ENCODE data around the gene DLG2. TPM values are rescaled to one million over a fixed set of nuclear protein-coding genes. Genes with fewer than 3 reads are reported as not detected.

DLG2 gene
- total RNA-seq, 1 donor from 2014 or later: 1.8 TPM

DNA sequence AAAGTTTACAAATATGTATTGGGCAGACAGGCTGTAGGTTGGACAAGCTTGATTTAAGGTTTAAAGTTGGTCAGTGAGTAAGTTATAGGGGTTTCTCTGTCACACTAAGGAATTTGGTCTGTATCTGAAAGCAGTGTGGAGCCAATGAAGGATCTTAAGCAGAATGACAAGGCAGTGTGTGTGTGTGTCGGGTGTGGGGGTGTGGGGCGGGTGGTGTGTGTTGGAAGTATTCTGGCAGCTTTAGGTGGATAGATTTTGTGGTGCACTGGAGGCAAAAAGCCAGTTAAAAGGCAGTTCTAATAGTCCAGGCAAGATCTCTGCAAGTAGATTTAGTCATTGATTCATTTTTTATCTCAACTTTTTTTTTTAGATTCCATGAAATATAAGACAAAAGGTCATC is 1334.2 kb downstream of the DLG2 start:
- H3K9ac ChIP-seq (ENCODE audit: low read length): no peak overlapping the region
- no peak overlapping the region for H3K4me2 ChIP-seq (ENCODE audit: low read length)
- peaks cover 39% of the 10 kb centered on the region for H3K4me1 Mint-ChIP-seq (ENCODE audit: low read depth, unreplicated experiment)
- no peak overlapping the region for H3K27ac ChIP-seq (ENCODE audit: low read depth, low read length)
- no peaks in the 10 kb centered on the region for H3K9me3 ChIP-seq (ENCODE audit: insufficient read depth, low read depth, low read length)
- H3K4me3 ChIP-seq (ENCODE audit: insufficient read depth, low read depth, low read length): no peak overlapping the region
- H3K4me1 ChIP-seq (ENCODE audit: insufficient read depth, low read length): peaks cover 31% of the 10 kb centered on the region
- DNase-seq (ENCODE audit: low read depth) (peak; percentile 54), FAIRE-seq (no peak)
- no peaks in the 10 kb centered on the region for H3K36me3 Mint-ChIP-seq (ENCODE audit: low read depth, unreplicated experiment)
- peak overlapping the region; percentile 59 for H3K27ac Mint-ChIP-seq (ENCODE audit: unreplicated experiment)
- H4K20me1 ChIP-seq (ENCODE audit: insufficient read depth, low read length): no peaks in the 10 kb centered on the region
- H3K36me3 ChIP-seq (ENCODE audit: insufficient read depth, low read length): no peaks in the 10 kb centered on the region
- H3K27me3 Mint-ChIP-seq (ENCODE audit: low read depth, unreplicated experiment): no peaks in the 10 kb centered on the region
- H3K4me3 Mint-ChIP-seq (ENCODE audit: unreplicated experiment): no peak overlapping the region
- H2AFZ ChIP-seq (ENCODE audit: low read depth, low read length): no peak overlapping the region
- TF ChIP-seq, protein P1, sequence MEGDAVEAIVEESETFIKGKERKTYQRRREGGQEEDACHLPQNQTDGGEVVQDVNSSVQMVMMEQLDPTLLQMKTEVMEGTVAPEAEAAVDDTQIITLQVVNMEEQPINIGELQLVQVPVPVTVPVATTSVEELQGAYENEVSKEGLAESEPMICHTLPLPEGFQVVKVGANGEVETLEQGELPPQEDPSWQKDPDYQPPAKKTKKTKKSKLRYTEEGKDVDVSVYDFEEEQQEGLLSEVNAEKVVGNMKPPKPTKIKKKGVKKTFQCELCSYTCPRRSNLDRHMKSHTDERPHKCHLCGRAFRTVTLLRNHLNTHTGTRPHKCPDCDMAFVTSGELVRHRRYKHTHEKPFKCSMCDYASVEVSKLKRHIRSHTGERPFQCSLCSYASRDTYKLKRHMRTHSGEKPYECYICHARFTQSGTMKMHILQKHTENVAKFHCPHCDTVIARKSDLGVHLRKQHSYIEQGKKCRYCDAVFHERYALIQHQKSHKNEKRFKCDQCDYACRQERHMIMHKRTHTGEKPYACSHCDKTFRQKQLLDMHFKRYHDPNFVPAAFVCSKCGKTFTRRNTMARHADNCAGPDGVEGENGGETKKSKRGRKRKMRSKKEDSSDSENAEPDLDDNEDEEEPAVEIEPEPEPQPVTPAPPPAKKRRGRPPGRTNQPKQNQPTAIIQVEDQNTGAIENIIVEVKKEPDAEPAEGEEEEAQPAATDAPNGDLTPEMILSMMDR (IDR thresholded peaks at IDR 0.05; ENCODE audit: insufficient read depth, low read depth, low read length): no peak
- no peaks in the 10 kb centered on the region for H3K9me3 Mint-ChIP-seq (ENCODE audit: unreplicated experiment)
- no peaks in the 10 kb centered on the region for H3K79me2 ChIP-seq (ENCODE audit: insufficient read depth, low read length)
- H3K27me3 ChIP-seq (ENCODE audit: insufficient read depth, low read length): no peaks in the 10 kb centered on the region

DNA sequence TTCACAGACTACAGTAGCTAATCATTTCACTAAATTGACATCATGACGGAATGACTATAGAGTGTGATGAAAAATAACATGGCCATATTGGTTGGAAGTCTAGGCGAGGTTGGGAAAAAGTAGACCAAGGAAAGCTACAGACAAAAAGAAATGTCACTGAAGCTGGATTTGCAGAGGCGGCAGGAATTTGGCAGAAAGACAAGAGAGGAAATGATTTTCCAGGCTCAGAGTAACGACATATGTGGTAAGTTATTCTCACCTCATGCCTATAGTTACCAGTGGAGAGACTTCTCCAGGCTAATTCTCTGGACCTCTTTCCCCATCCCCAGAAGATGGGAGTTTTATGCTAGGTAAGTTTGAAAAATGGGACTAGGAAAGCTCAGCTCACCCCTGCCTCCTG is 1335.1 kb downstream of the DLG2 start:
- H3K4me3 ChIP-seq (ENCODE audit: insufficient read depth, low read depth, low read length): no peak overlapping the region
- H2AFZ ChIP-seq (ENCODE audit: low read depth, low read length): peak overlapping the region; percentile 40
- no peak overlapping the region for H3K27ac Mint-ChIP-seq (ENCODE audit: unreplicated experiment)
- H3K4me2 ChIP-seq (ENCODE audit: low read length): peak overlapping the region; percentile 14
- H4K20me1 ChIP-seq (ENCODE audit: insufficient read depth, low read length): no peaks in the 10 kb centered on the region
- no peaks in the 10 kb centered on the region for H3K9me3 ChIP-seq (ENCODE audit: insufficient read depth, low read depth, low read length)
- H3K27me3 ChIP-seq (ENCODE audit: insufficient read depth, low read length): no peaks in the 10 kb centered on the region
- no peak overlapping the region for H3K4me3 Mint-ChIP-seq (ENCODE audit: unreplicated experiment)
- H3K4me1 Mint-ChIP-seq (ENCODE audit: low read depth, unreplicated experiment): peaks cover 39% of the 10 kb centered on the region
- DNase-seq (ENCODE audit: low read depth): peak; percentile 63
- no peak for TF ChIP-seq EZH2 (IDR thresholded peaks at IDR 0.05; ENCODE audit: insufficient read depth, low read length)
- TF ChIP-seq, protein P1 (IDR thresholded peaks at IDR 0.05; ENCODE audit: insufficient read depth, low read depth, low read length): no peak
- no peaks in the 10 kb centered on the region for H3K36me3 ChIP-seq (ENCODE audit: insufficient read depth, low read length)
- no peaks in the 10 kb centered on the region for H3K27me3 Mint-ChIP-seq (ENCODE audit: low read depth, unreplicated experiment)
- H3K9ac ChIP-seq (ENCODE audit: low read length): no peak overlapping the region
- no peaks in the 10 kb centered on the region for H3K36me3 Mint-ChIP-seq (ENCODE audit: low read depth, unreplicated experiment)
- no peaks in the 10 kb centered on the region for H3K79me2 ChIP-seq (ENCODE audit: insufficient read depth, low read length)
- no peaks in the 10 kb centered on the region for H3K9me3 Mint-ChIP-seq (ENCODE audit: unreplicated experiment)
- no peak overlapping the region for H3K27ac ChIP-seq (ENCODE audit: low read depth, low read length)
- no peak for FAIRE-seq
- H3K4me1 ChIP-seq (ENCODE audit: insufficient read depth, low read length): peaks cover 31% of the 10 kb centered on the region

DNA sequence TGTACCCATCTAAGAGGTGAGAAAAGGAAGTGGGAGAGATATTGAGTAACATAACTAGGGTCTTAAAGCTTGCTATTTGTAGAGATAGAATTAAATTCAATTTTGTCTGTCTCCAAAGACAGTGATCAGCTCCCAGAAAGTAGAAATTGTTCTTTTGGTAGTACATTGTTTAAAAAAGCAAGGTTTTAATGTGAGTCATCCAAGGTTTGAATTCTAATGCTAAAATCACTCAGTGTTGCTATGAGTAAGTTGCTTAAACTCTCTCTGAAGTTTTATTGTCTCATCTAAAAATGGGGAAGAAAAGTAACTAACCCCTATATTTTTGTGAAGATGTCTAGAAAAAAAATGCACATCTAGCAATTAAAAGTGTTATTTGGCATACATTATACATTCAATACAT is 1336.5 kb downstream of the DLG2 start:
- H3K36me3 ChIP-seq (ENCODE audit: insufficient read depth, low read length): no peaks in the 10 kb centered on the region
- no peak for FAIRE-seq
- no peaks in the 10 kb centered on the region for H3K9me3 ChIP-seq (ENCODE audit: insufficient read depth, low read depth, low read length)
- peak; percentile 63 for DNase-seq (ENCODE audit: low read depth)
- peaks cover 31% of the 10 kb centered on the region for H3K4me1 ChIP-seq (ENCODE audit: insufficient read depth, low read length)
- H4K20me1 ChIP-seq (ENCODE audit: insufficient read depth, low read length): no peaks in the 10 kb centered on the region
- no peaks in the 10 kb centered on the region for H3K79me2 ChIP-seq (ENCODE audit: insufficient read depth, low read length)
- Mint-ChIP-seq H3K9me3 (ENCODE audit: unreplicated experiment) (no peaks in the 10 kb centered on the region), H3K4me1 (ENCODE audit: low read depth, unreplicated experiment) (peaks cover 39% of the 10 kb centered on the region), H3K4me3 (ENCODE audit: unreplicated experiment) (no peak overlapping the region), H3K36me3 (ENCODE audit: low read depth, unreplicated experiment) (no peaks in the 10 kb centered on the region), H3K27ac (ENCODE audit: unreplicated experiment) (peak overlapping the region; percentile 86), H3K27me3 (ENCODE audit: low read depth, unreplicated experiment) (no peaks in the 10 kb centered on the region)
- H3K4me2 ChIP-seq (ENCODE audit: low read length): peak overlapping the region; percentile 71
- no peak overlapping the region for H2AFZ ChIP-seq (ENCODE audit: low read depth, low read length)
- TF ChIP-seq, protein P1 (IDR thresholded peaks at IDR 0.05; ENCODE audit: insufficient read depth, low read depth, low read length): no peak
- TF ChIP-seq EZH2 (IDR thresholded peaks at IDR 0.05; ENCODE audit: insufficient read depth, low read length): no peak
- H3K9ac ChIP-seq (ENCODE audit: low read length): peak overlapping the region; percentile 14
- no peaks in the 10 kb centered on the region for H3K27me3 ChIP-seq (ENCODE audit: insufficient read depth, low read length)
- H3K27ac ChIP-seq (ENCODE audit: low read depth, low read length): peak overlapping the region; percentile 73
- H3K4me3 ChIP-seq (ENCODE audit: insufficient read depth, low read depth, low read length): no peak overlapping the region
